GM21360 (cell line): ENCODE measurements around the gene GP1BA.
"Not testable (repeated sequence)": the region's sequence is repeated elsewhere in the genome, so short reads cannot be mapped to it uniquely, and the experiment has no call there.

ENCODE experiments used
- ATAC-seq: cut with Tn5 transposase; IDR thresholded peaks from one replicate; pipeline ENCODE4 v1.9.1; 2021; ENCODE audit warnings: mild to moderate bottlenecking, moderate library complexity; ENCODE audit not compliant: unreplicated experiment

The GP1BA gene

GRCh38 chr17:4901108-4901647, 30.9 kb upstream of the GP1BA start:
- ATAC-seq, result no peak

GRCh38 chr17:4901648-4902344, 30.3 kb upstream of the GP1BA start:
- no peak for ATAC-seq

DNA sequence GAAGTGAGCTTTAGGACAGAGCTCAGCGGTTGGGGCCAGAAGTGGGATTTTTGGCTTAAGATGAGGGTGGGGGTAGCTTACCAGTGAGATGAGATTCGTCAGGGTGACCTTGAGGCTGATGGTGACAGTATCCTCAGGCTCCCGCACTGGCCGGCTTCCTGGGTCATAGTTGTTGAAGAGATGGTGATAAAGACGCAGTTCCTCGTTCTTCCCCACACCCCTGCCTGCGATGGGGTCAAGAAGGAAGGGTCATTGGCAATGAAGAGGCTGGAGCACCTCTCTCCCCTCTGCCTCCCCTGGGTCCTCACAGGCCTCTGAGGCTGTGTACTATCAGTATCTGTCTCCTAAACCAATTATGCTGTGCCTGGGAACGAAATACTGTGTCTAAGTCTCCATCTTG, 29.5 kb upstream of the GP1BA start:
- no peak for ATAC-seq

DNA sequence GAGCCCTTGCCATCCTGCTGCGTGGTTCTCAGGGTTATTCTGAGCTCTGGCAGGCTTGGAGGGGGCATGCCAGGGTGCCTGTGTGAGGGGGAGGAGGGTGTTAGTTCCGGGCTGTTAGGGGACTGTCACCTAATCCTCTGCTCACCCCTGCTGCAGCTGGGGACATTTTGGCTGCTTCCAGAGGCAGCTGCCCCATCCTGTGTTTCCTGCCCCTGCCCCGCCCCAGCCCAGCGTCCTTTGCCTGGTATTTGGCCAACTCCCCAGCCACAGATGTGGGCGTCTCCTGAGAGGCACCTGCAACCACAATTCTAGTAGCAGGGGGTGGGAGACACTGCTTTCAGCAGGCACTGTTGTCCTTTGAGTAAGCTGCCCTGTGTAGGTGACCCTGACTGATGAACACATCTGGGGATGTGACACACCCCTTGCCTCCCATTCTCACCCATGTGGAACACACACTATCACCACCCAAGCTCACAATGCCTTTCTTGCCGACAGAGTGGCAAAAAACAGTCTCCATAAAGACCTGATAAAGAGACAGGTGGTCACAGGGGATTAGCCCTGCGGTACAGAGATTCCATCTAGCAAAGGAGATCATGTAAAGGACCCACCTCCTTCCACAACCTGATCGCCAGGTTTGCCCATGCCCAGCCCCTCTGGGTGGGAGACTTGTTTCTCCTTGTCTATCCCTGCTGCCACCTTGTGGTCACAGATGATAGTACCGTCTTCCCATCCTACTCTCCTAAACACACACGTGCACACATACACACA, 28.8 kb upstream of the GP1BA start, which contains the start of gene CHRNE:
Gene CHRNE, minus strand, starts transcription at position 48 of the 768 bp plus-strand sequence. Its CDS starts 35 bp downstream, at position 13.
- no peak for ATAC-seq

DNA sequence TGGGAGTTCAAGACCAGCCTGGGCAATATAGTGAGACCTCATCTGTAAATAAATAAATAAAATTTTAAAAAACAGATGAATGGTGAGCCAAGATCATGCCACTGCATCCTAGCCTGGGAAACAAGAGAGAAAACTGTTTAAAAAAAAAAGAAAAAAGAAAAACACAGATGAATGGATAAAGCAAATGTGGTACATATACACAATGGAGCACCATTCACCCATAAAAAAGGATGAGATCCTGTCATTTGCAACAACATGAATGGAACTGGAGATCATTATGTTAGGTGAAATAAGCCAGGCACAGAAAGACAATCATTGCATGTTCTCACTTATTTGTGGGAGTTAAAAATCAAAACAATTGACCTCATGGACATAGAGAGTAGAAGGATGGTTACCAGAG, 25.4 kb upstream of the GP1BA start:
- not testable (repeated sequence) for ATAC-seq

GRCh38 chr17:4908301-4908700, 23.8 kb upstream of the GP1BA start:
- ATAC-seq, result no peak

DNA sequence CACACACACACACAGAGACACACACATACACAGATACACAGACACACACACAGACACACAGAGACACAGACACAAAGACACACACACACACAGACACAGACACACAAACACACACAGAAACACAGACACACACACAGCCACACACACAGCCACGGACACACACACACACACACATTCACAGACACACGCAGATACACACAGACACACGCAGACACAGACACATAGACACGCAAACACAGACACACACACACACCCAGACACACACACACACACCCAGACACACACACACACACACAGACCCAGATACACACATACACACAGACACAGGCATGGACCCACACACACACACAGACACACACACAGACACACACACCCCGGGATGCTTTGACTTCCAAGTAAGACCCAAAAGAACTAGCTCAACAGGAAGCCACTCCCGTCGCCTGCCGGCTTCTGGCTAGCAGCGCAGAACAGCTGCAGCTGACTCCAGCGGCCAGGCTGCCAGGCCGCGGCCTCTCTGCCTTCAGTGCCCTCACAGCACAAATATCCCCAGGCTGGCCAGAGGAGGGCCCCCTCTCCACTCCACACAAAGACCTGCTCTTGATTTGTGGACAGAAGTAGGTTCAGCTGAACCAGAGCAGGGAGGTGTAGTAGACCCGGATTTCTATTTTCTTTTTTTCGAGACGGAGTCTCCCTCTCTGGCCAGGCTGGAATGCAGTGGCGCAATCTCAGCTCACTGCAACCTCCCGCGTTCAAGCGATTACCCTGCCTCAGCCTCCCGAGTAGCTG, 23.2 kb upstream of the GP1BA start:
- no peak for ATAC-seq

GRCh38 chr17:4913994-4914393, 18.1 kb upstream of the GP1BA start:
- ATAC-seq, result no peak

- not testable (repeated sequence) for ATAC-seq
Observed at GRCh38 chr17:4914551-4914950, 17.5 kb upstream of the GP1BA start.

GRCh38 chr17:4919511-4920047, 12.5 kb upstream of the GP1BA start:
- ATAC-seq, result no peak

DNA sequence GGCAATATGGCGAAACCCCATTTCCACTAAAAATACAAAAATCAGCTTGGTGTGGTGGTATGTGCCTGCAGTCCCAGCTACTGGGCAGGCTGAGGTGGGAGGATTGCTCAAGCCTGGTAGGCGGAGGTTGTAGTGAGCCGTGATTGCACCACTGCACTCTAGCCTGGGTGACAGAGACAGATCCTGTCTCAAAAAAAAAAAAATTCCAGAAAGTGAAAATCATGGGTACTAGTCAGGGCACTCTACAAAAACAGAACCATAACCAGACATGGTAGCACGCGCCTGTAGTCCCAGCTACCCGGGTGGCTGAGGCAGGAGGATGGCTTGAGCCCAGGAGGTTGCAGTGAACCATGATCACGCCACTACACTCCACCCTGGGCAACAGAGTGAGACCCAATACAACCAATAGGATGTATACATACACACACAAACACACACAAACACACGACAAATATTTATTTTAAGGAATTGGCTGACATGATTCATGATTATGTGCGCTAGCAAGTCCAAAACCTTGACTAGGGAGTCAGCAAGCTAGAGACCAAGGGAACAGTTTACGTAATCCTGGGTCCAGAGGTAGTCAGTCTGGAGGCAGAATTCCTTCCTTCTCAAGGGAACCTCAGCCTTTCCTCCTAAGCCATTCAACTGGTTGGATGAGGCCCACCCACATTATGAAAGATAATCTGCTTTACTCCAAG, 11.6 kb upstream of the GP1BA start:
- no peak for ATAC-seq

DNA sequence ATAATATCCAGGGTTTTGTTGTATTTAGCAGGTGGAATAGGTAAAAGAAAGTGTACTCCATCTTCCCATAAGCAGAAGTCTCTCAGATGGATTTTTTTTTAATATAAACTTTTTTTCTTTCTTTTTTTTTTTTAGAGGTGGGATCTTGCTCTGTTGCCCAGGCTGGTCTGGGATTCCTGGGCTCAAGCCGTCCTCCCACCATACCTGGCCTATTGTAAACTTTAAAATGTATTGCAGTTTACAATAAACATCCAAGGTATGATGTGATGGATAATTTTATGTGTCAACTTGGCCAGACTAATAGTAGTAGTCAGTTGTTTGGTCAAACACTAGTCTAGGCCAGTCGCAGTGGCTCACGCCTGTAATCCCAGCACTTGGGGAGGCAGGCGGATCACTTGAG, 10.8 kb upstream of the GP1BA start:
- no peak for ATAC-seq

- ATAC-seq, result not testable (repeated sequence)
Observed at GRCh38 chr17:4926577-4927335, 5.3 kb upstream of the GP1BA start.

- ATAC-seq, result no peak
Observed at GRCh38 chr17:4928881-4929280, 3.2 kb upstream of the GP1BA start.

GRCh38 chr17:4932756-4933155, 679 bp downstream of the GP1BA start:
- ATAC-seq, result no peak

- no peak for ATAC-seq
Observed at GRCh38 chr17:4933646-4934045, 1.6 kb downstream of the GP1BA start.

- no peak for ATAC-seq
Observed at GRCh38 chr17:4934173-4934979, 2.3 kb downstream of the GP1BA start.

- ATAC-seq, result no peak
Observed at GRCh38 chr17:4935650-4936049, 3.6 kb downstream of the GP1BA start.

DNA sequence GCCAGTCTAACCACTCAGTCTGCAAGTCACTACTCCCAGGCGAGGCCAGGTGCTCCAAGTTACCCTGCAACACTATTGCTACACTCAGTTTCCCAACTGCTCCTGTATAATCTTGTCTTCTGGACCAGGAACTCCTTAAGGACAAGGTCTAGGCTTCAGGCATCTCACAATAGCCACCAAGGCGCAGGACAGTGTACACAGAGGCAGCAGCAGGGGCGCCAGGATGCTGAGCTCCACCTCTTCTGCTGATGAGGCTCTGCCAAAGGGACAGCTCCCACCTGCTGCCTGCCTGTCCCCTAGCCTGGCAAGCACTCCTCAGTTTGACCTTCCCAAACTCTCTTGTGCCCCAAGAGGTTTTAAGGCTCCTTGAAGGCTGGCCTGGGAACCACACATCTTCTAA, 4.4 kb downstream of the GP1BA start:
- no peak for ATAC-seq
